GM11168 (cell line): Measurements from ENCODE around the gene SELENOS.

Experiments
- in situ Hi-C: fragments of 300-500 bp; cut with MboI; formaldehyde crosslinking; loops from one replicate; pipeline ENCODE4 v1.12.0; 2022; ENCODE audit warnings: low sequenced_read_pairs; ENCODE audit not compliant: unreplicated experiment

SELENOS gene

DNA sequence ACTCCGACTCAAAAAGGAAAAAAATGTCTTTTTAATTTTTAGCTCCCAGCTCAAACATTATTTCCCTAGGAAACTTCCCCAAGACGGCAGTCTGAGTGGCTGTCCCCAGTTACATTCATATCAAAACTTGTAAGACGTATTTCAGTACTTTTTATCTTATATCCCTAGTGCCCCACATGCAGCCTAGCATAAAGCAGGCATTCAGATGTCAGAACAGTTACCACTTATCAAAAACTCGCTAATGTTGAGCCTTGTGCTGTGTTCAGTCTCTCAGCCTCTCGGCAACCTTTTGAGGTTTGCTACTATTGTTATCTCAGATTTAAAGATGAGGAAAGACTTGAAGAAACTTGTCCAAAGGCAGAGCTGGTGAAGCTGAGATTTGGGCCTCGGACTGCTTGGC is 6.6 kb upstream of the SELENOS start:
- in situ Hi-C loops, result no loop called here

DNA sequence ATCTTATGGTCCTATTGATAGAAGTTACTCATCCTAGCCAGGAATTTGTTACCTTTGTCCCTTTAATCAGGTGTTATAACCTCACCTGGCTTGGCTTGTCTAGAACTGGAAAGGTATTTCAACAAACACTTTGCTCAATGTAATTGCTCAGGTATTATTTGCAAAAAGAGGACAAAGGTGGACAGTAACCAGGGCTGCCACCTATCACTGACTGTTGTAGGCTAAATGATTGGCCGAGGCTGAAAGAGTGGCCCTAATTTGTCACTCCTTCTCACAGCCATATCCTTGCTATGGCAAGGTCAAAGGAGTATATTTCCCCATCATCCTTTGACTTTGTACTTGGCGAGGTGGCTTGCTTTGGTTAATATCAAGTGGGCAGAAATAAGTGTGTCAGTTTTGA is 2.7 kb upstream of the SELENOS start:
- in situ Hi-C loops, result no loop called here

DNA sequence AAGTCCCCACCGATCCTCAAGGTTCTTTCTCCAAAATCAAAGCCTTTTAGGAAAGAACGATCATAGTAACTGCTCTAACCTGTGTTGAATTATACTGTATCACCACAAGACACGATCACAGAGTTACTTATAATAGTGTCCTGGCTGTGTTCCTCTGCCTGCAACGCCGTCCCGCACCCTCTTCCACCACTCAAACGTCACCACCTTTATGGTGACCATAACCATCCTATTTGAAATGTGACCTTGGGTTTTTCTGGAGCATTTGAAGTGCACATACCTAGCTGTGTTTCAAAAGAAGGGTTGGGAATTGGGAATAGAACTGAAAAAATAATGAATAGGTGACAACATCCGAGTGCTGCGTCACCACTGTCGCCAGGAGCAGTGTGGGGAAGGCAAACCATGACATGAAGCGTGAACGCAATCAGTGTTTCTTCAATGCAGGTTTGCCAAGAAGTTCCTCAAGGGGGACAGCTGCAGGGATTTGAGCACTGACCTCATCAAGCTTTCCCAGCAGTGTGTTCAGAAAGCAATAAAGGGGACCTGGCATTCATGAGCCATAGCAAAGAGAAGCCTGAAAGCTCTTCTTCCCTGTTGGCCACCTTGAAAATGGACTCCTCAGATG is 769 bp upstream of the SELENOS start:
- in situ Hi-C loops, result no loop called here

DNA sequence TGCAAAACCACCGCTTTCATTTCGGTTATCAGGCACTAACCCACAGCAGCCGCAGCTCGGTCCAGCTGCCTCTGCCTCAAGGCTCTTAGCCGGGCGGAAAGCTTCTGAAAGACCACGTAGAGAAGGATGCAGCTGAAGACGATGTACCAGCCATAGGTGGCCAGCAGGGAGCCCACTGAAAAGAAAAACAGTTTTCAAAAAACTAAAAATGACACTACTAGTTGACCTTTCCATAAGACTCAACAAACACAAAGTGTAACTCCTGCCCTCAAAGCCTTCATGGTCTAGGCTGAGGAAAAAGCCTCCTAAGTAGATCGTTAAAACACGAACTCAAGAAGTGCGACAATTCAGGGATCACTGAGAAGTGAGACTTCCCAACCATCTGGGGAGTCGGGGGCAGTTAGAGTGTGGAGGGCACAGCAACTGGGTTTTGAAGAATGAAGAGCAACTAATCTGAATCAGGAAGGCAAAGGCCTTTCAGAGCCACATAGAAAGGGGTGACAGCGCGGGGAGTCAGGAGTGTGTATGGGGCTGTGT is 716 bp downstream of the SELENOS start:
- in situ Hi-C loops, result no loop called here

DNA sequence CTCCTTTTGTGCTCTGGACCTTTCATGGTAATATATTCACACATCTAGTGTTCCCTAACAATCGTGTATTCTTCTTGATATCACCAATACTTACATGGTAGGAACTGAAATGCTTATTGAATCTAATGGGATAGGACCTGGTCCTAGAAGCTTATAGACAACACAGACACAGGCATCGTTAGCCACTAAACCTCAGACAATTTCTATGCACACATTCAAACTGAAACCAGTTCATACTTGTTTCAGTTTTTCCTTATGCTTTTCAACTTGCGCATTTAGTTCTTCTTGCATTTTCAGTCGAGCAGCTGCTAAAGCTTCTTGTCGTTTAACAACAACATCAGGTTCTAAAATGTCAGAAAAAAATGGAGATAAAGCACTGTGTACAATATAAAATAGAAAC is 2.3 kb downstream of the SELENOS start:
- in situ Hi-C loops, result no loop called here

DNA sequence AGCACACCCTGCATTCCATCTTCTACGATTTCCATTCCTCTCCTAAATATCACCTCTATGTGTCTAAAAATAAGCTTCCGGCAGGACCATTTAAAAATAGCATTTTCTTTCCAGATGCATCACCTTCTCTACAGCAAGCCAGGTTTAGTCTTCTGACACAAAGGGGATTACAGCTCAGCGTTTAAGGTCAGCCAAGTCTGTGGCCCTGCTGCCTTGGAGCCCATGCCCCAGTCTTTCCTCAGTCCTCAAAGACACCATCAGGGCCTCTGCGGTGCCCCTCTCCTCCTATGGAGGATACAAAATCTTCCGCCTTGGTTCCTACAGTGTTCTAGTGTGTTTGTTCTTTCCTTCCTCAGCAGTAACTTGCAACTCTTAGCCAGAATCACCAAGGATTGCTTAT is 3.8 kb downstream of the SELENOS start:
- in situ Hi-C loops, result no loop called here

DNA sequence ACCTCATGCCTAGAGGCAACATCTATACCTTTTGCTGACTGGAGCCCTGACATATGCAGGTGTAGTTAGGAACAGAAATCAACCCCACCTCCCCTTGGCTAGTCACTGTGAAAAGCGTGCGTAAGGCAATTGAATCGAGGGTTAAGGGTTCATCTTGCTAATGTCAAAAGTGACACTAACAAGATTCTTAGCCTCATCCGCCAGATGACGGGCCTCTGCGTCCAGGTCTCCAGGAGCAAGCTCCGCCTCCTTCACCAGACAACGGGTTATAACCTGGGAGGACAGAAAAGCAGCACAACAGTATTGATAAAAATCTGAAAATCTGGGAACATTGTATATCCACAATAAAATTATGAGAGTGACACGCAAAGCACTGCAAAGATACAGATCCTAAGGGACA is 4.7 kb downstream of the SELENOS start:
- in situ Hi-C loops, result no loop called here

DNA sequence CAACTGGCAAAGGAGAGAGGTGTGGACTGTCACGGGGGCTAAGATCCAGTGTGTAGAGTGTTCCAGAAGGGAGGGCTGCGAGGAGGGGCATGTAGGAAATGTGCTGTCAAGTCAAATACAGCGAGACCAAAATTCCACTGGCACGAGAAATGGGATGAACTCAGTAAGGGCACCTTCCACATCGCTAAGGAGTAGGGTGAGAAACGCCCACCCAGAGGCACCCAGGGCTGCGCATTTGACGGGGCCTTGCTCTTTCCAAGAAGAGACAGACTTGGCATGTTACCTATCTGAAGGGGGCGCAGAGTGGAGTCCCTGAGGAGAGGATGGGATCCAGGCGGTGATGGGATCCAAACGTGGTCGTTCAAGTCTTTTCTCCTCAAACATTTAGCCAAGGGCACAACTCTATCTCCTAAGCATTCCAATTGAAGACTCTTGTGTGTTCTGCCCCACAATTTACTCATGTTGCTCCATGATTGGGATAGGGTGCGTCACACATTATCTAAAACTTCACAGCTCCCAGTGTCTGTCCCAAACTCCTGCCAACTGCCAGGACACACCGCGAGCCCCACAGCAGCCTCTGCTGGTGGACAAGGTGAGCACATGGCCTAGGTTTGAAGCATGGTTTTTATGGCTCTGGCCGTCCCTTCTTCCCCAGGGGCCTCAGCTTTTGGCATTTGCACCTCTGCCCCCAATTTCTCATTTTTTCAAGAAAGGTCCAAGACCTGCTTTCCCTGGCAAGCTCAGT is 7.6 kb downstream of the SELENOS start:
- in situ Hi-C loops, result loop anchor here (10.0 kb wide), 1 partner anchor 365 kb away; no protein-coding TSS in a partner anchor

DNA sequence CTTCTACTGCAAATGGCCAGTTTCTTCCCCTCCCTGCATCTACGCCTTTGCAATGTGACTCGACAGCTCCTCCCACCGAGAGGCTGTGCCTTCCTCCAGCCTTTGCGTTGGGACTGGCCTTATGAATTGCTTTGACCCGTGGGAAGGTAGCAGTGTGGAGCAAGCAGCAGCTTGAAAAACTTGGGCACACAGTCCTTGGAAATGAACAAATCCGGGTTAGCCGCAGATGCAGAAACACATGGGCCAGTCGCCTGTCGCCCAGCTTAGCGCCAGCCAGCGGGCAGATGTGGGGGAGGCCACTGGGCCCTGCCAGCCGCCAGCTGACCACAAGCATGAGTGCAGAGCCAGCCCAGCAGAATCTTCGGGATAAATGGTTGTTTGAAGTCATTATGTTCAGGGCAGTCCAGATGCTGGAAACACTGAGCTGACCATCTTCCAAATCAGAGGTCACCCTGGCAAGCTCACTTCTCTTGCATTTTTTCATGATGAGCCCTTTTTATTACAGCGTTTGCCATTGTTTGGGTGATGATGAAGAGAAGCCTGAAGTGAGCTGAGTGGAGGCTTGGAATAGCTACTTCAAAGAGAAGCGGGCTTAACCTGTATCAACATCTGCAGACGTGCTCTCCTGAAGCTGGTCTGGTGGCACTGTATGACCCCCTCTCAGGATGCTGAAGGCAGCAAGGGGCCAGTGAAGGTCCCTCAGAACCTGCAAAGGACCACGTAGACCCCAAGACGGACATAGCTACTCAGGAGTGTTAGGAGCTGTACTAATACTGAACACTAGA is 9.8 kb downstream of the SELENOS start:
- in situ Hi-C loops, result loop anchor here (10.0 kb wide), 1 partner anchor 363 kb away; no protein-coding TSS in a partner anchor

DNA sequence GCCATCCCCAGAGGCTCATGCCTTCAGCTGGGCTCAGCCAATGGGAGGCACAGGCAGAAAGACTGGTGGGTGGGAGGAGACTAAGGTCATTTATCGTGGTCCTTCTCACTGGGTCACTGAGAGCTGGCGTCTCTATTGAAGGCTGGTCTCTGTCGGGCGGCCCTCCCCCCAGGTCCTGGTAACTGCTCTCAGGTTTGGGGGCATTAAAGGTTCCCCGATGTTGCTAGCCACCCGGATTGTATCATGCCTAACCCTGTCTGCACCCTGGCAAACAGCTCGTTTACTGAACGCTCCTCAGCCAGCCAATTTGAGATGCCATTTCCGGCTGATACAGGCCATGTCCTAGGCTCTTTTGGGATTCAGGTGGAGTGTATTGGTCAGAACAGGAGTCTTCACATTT is 10.5 kb downstream of the SELENOS start:
- in situ Hi-C loops, result loop anchor here (10.0 kb wide), 1 partner anchor 362 kb away; no protein-coding TSS in a partner anchor

DNA sequence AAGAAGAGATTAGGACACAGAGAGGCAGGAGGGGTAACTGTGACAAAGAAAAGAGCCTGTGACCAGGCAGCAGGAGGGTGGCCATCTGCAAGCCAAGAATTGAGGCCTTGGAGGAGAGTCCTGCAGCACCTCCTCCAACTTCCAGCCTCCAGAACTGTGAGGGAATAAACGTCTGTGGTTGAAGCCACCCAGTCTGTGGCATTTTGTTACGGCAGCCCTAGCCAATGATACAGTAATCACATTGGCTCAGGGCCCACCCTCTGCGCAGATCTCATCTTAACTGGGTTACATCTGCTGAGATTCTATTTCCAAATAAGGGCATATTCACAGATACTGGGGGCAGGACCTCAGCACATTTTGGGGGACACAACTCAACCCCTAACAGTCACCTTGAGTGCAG is 11.3 kb downstream of the SELENOS start:
- in situ Hi-C loops, result loop anchor here (10.0 kb wide), 1 partner anchor 361 kb away; no protein-coding TSS in a partner anchor

DNA sequence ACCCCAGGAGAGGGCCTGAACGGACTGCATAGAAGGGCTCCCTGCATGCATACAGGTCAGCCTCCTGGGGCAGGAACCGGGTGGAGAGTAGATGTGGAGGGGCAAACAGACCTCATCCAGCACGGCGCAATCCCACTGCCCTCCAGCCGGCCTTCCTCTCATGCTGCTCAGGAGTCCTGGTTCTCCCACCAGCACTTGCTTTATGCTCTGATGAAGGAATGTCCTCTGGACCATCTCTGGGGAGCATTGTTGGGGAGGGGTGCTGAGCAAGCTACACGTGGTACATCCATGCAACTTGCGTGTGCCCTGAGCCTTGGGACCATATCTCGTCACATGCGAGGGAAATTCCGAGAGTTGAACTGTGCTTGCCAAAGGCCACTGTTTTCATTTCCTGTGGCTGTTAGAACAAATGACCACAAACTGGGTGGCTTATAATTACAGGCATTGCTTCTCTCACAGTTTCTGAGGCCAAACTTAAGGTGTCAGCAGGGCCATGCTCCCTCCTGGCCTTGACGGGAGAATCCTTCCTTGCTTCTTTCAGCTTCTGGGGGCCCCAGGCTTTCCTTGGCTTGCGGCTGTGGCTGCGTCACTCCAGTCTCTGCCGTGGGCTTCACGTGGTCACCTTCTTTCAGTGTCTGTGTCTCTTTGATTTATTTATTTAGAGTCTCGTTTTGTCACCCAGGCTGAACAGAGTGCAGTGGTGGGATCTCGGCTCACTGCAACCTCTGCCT is 12.2 kb downstream of the SELENOS start:
- in situ Hi-C loops, result loop anchor here (5.0 to 10.0 kb wide), 2 partner anchors 168 to 360 kb away; no protein-coding TSS in a partner anchor

DNA sequence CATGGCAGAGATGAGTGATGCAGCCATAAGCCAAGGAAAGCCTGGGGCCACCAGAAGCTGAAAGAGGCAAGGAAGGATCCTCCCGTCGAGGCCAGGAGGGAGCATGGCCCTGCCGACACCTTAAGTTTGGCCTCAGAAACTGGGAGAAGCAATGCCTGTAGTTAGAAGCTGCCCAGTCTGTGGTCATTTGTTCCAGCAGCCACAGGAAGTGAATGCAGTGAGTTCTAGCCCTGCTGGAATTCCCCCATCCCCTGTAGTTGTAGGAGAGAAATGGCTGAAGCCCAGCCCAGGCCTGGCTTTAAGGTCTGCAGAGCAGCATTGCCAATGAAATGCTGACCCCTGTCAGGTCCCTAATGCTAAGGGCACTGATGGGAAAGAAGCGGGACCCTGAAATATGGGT is 13.3 kb downstream of the SELENOS start:
- in situ Hi-C loops, result loop anchor here (5.0 to 10.0 kb wide), 2 partner anchors 167 to 359 kb away; no protein-coding TSS in a partner anchor

DNA sequence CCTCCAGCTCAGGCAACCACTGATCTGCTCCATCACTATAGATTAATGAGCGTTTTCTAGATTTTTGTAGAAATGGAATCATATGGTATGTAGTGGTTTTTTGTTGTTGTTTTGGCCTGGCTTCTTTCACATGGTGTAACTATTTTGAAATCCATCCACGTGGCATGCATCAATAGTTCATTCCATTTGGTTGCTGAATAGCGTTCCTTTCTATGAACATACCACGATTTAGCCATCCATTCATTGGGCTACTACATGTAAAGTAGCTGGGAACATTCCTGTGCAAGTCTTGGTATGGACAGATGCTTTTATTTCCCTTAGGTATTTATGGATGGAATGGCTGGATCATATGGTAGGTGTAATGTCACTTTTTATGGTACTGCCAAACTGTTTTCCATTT is 14.7 kb downstream of the SELENOS start:
- in situ Hi-C loops, result loop anchor here (5.0 to 10.0 kb wide), 2 partner anchors 165 to 358 kb away; no protein-coding TSS in a partner anchor

DNA sequence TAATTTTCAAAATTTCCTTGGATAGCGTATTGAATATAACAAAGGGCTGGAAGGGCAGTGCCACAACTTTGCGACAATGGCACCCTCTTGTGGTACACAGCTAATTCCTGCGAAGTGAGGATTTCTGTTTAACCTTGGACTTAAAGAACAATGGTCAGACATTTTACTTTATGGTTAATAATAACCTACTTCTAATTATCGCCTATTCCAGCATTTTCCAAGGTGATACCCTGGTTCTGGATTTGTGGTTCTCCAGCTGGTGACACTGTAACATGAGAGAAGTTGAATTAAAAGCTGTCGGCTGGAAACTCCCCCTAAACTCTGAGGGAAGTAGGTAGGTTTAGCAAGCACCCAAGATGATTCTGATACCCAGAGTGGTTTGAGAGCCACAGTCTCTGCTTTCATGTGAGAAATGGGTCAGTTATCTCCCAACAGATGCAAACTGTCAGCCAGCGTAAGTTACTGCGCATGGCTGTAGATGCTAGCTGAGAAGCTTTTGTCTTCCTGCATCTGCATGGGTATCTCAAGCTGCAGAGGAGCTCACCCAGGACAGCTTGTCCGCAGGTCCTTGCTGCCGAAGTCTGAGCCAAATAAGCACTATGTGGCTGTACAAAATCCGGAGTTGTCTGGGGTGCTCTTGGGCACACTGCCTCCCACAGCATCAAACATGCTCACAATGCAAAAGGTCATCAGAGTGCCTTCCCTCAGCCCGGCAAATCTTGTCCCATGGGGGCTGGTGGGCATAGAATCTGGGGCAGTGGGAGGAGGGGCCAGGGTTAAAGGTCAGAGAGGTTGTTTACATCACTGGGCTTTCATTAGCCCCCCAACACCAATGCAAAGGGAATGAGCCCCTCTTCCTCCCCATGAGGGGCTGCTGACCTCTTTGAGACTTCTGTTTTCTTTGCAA is 18.8 kb downstream of the SELENOS start:
- in situ Hi-C loops, result no loop called here

DNA sequence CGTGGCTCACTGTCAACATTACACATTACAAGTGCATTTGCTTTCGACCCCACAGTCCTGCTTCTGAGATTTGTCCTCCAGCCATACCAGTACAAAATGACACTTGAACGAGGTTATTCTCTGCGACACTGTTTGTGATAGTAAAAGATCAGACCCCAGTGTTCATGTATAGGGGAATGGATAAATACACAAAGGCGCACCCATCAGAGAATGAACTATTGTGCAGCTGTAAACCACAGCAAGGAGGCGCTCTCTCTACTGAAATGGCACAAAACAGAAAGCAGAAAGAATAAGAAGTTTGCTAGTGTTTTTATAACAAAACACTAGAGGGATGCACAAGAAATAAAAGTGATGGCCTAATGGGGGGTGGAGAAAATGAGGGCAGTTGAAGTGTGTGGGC is 20.5 kb downstream of the SELENOS start:
- in situ Hi-C loops, result no loop called here

DNA sequence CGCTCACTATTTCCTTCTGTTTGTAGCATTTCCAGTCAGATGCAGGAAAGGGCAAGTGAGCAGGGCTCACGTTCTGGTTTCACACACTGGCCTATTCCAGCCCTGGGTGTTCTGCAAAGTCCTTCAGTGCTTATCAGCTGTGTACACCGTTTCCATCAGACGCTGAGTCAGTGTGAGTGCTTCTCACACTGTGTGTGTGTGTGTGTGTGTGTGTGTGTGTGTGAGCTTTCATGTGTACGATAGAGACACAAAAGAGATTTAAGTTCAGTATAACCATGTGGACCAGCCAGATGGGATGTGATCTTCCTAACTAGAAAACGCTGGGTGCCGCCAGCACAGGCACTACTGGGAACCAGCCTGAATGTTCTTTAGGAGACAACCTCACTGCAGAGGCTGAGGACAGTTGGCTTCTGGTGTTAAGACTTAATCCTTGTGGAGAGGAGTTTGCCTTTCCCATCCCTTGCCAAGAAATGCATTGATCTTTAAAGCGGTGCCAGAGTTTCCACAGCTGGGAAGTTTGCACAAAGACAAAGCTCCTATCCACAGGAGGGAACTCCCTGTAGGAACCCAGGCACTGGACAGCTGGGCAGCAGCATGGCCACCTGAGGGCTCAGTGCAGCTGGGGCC is 21.6 kb downstream of the SELENOS start:
- in situ Hi-C loops, result no loop called here

DNA sequence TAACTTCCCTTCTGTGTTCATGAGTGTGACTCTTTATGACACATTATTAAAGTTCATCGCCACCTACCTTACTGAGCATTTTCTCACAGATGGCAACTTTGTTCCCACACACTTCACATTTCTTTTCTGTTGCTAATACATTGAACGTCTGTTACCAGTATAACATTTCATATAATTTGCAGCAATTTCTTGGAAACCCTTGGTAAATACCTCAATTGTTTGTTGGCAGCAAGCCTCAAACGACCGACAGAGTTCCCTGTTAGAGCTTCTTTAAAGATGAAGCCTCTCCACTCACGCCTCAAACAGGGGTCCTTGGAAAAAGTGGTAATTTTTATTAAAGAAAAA is 22.3 kb downstream of the SELENOS start:
- in situ Hi-C loops, result no loop called here
